KBM-7 (cell line): ENCODE data around the gene PAH.

Experiments used
- DNase-seq: peaks from one replicate; pipeline ENCODE4 v3.0.0-alpha.2; 2015
- in situ Hi-C: fragments of 300-500 bp; cut with MboI; formaldehyde crosslinking; loops from 2 replicates; pipeline ENCODE4 v1.14.3; 2020; ENCODE audit warnings: low sequenced_read_pairs, low pct_unique_long_range_greater_than_20kb, mixed read lengths

The PAH gene

GRCh38 chr12:102951841-102952240 is 34.8 kb upstream of the PAH start:
- DNase-seq = no peak

GRCh38 chr12:102950950-102951619 is 34.0 kb upstream of the PAH start:
- DNase-seq = peak; percentile 1
- in situ Hi-C loops = no loop called here

More at GRCh38 chr12:102951841-102952240, 34.8 kb upstream of the PAH start:
- in situ Hi-C loops = no loop called here

GRCh38 chr12:102950107-102950949 is 33.3 kb upstream of the PAH start:
- no peak for DNase-seq
- in situ Hi-C loops = no loop called here

- in situ Hi-C loops = loop anchor here (10.0 kb wide), 1 partner anchor 596 kb away; no protein-coding TSS in a partner anchor
- peak; percentile 71 for DNase-seq
Observed at GRCh38 chr12:102948941-102949352, 31.9 kb upstream of the PAH start.

DNA sequence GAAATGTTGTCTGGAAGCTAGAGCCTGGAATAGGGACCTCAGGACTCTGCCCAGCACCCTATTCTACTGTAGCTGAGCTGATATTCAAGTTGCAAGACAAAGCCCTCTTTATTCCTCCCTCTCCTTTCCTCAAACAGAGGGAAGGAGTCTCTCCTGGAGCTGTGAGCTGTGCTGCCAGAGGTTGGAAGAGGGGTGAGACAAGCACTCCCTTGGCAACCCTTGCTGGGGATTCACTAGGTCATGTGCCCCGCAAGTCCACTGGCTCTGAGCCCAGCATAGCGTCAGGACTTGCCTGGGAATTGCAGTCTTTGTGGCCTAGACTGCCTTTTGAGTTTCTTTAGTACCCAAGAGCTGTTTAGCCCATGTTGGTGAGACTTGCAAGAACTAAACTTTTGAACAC is 29.0 kb upstream of the PAH start:
- DNase-seq = no peak
- in situ Hi-C loops = loop anchor here (10.0 kb wide), 1 partner anchor 599 kb away; no protein-coding TSS in a partner anchor

- no peak for DNase-seq
- in situ Hi-C loops = loop anchor here (10.0 kb wide), 1 partner anchor 605 kb away; no protein-coding TSS in a partner anchor
Observed at GRCh38 chr12:102939670-102940222, 22.7 kb upstream of the PAH start.

GRCh38 chr12:102939059-102939458 is 22.0 kb upstream of the PAH start:
- in situ Hi-C loops = no loop called here
- no peak for DNase-seq

GRCh38 chr12:102933168-102933567 is 16.1 kb upstream of the PAH start:
- in situ Hi-C loops = no loop called here
- DNase-seq = no peak

DNA sequence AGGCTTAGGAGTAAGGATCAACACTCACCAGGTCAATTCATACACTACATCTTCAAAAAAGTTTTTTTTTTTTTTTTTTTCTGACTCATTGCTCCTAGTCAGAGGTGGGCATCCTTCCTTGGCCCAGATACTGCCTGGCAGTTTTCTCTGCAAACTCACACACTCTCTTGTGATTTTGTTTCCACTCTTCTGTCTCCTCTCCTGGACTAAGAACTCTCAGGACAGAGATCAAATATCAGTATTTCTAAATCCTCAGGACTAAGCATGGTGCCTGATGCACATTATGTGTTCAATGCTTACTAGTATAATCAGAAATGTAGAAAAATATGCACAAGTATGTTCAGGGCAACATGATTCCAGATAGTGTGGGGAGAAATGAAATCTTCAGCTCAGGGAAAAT is 10.2 kb upstream of the PAH start:
- in situ Hi-C loops = no loop called here
- DNase-seq = no peak

DNA sequence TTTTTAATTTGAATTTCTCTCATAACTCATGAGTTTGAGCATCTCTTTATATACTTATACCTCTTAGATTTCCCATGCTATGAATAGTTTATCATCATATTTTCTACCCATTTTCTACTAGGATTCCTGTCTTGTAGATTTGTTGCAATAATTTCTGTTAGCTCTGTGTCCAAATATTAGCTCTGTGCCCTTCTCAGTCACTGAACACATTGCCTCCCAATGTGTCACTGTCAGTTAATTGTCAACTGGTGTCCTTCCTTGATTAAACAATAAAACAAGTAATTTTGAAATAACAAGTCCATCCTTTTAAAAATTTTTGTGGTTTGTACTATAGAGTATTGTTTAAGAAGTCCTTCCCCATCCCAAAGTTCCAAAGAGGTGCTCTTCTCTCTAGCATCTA is 4.2 kb upstream of the PAH start:
- in situ Hi-C loops = no loop called here
- no peak for DNase-seq

- no peak for DNase-seq
- in situ Hi-C loops = no loop called here
Observed at GRCh38 chr12:102920271-102920670, 3.2 kb upstream of the PAH start.

- in situ Hi-C loops = no loop called here
- no peak for DNase-seq
Observed at GRCh38 chr12:102918840-102919239, 1.8 kb upstream of the PAH start.

DNA sequence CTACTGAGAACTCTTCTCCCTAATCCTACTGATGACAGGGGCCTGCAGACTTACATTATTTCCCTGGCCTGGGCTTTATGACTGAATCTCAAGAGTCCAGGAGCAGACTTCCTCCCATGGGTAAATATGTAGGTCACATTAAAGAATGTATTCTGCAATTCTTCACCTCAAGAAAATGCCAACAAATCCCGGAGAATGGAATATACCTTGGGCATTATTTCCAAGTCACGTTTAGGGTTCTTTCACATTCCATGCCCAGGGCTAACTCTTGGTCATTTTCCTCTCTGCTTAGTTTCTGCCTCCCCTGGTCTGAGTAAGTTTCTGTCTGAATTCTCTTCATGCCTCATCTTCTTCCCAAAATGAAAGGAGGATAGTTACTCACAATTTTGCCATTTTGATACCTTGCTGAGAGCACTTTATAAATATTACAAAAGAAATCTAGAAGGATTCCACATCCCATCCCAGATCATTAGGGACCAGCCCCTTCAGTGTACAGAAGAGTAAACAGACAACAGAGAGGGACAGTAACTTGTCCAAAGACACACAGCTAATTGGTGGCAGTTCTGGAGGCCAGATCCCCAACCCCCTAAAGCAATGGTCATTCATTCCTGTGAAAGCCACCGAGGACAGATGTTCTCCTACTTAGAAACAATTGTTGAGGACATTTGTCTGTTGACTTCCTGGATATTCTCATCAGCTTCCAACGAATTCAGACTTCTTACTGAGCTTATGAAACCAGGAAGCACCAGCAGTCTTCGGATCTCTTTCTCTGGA is 605 bp downstream of the PAH start:
- in situ Hi-C loops = no loop called here
- no peak for DNase-seq

GRCh38 chr12:102913453-102914226 is 3.4 kb downstream of the PAH start:
- DNase-seq = no peak
- in situ Hi-C loops = no loop called here

DNA sequence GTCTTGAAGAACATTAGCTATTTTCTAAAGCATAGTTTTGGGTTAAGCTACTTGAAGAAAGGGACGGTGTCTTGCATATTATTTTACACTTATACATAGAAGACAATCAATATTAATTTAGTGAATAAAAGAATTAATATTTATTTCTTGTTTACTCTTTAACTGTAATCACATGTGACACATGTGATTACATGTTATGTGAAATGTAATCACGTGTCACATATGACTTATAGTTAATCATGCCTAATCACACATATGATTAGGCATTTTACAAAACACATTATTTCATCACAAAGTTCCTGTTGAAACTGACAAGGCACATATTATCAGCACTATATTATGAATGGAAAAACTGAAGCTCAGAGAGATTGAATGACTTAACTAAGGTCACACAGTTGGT is 4.8 kb downstream of the PAH start:
- DNase-seq = no peak
- in situ Hi-C loops = no loop called here

- no peak for DNase-seq
- in situ Hi-C loops = no loop called here
Observed at GRCh38 chr12:102911320-102911719, 5.7 kb downstream of the PAH start.

- in situ Hi-C loops = no loop called here
- no peak for DNase-seq
Observed at GRCh38 chr12:102910792-102911191, 6.3 kb downstream of the PAH start.

GRCh38 chr12:102910137-102910536 is 6.9 kb downstream of the PAH start:
- in situ Hi-C loops = no loop called here

DNA sequence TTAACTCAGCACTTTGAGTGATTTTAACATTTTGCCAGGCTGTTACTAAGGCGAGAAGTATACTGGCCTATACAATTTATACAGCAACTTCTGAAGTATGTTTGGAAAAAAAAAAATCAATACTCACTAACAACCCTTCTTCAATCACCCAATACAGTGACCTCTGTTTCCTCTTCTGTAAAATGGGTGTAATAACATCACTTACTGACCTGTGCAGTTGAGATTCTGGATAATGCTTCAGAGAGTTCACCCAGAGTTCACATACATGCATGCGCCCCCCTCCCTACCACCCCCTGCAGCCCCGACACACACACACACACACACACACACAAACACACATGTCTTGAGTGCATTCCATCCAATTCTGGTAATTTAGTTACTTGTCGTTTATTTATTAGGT is 9.1 kb downstream of the PAH start:
- DNase-seq = no peak

More at GRCh38 chr12:102910137-102910536, 6.9 kb downstream of the PAH start:
- no peak for DNase-seq

More for the DNA sequence above, 9.1 kb downstream of the PAH start:
- in situ Hi-C loops = no loop called here
